ENCODE measurements around the gene ROR1.

Gene ROR1

DNA sequence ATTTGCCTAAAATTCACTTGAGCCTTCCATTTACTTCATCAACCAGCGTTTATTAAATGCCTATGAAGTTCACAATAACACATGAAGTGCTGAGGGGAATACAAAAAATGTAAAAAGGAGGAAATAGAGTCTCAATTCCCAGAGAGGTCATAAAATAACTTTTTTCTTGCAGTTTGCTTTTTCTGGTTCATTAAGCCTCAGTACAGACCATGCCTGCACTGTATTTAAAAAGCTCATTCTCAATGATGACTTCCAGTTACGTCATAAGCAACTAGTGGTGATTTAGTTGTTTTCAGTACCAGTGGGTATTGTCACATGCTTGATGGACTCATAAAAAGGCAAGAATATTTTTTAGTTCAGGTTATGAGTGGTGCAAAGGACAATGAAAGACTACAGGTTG, 269.5 kb downstream of the ROR1 start:
- ChIA-PET CTCF (interaction anchor here (0.6 to 0.9 kb wide), 3 partner anchors 10 to 351 kb away, joined by 3 read pairs; no protein-coding TSS in a partner anchor), POLR2A (interaction anchor here (0.6 kb wide), 1 partner anchor 70 kb away, joined by 5 read pairs; no protein-coding TSS in a partner anchor)
- H3K4me3 ChIP-seq (ENCODE audit: low read depth, low read length) = no peak overlapping the region
- TF ChIP-seq, protein P1, sequence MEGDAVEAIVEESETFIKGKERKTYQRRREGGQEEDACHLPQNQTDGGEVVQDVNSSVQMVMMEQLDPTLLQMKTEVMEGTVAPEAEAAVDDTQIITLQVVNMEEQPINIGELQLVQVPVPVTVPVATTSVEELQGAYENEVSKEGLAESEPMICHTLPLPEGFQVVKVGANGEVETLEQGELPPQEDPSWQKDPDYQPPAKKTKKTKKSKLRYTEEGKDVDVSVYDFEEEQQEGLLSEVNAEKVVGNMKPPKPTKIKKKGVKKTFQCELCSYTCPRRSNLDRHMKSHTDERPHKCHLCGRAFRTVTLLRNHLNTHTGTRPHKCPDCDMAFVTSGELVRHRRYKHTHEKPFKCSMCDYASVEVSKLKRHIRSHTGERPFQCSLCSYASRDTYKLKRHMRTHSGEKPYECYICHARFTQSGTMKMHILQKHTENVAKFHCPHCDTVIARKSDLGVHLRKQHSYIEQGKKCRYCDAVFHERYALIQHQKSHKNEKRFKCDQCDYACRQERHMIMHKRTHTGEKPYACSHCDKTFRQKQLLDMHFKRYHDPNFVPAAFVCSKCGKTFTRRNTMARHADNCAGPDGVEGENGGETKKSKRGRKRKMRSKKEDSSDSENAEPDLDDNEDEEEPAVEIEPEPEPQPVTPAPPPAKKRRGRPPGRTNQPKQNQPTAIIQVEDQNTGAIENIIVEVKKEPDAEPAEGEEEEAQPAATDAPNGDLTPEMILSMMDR (IDR thresholded peaks at IDR 0.05; ENCODE audit: insufficient read depth, low read length, missing control alignments) = no peak
- DNase-seq (ENCODE audit: low read depth, low spot score) = no peak

DNA sequence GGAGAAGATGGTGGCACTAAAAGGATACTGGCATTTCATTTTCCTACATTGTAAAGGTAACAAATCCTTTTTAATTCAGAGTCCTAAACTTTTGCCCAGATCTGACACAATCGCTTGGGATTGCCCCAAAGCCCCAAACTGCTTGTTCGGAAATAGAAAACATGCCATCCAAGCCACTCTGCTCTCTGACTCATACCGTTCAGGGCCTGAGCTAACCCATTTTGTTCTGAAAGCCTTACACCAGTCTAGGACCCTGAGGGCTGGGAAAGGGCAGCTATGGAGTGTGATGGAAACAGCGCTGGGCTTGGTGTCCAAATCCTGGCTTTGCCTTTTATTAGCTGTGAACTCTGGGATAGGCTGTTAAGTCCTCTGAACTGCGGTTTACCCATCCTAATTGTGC, 270.2 kb downstream of the ROR1 start:
- no peak overlapping the region for H3K4me3 ChIP-seq (ENCODE audit: low read depth, low read length)
- no peak for DNase-seq (ENCODE audit: low read depth, low spot score)
- ChIA-PET CTCF (interaction anchor here (0.9 kb wide), 1 partner anchor 10 kb away, joined by 3 read pairs; no protein-coding TSS in a partner anchor), POLR2A (interaction anchor here (0.6 kb wide), 1 partner anchor 47 kb away, joined by 3 read pairs; no protein-coding TSS in a partner anchor)
- TF ChIP-seq, protein P1 (IDR thresholded peaks at IDR 0.05; ENCODE audit: insufficient read depth, low read length, missing control alignments) = no peak

DNA sequence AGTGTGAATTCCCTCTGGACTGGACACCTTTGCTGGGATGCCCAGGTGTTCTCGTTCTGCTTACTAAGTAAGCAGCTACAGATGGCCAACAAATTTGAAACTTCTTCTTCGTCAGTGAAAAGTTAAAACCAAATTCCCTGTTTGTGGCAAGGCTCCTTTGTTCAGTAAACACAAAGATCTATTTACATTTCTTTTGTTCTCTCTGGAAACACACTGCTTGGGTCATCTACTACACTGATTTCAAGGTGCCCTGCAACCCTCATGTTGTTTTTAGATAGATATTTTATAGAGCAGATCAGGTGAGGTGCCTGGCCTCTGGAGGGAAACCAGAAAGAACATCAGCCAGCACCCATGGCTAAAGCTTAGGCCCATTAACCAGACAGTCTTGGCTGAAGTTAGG, 272.4 kb downstream of the ROR1 start:
- DNase-seq (ENCODE audit: low read depth, low spot score) = no peak
- POLR2A ChIA-PET = no interaction called here
- CTCF ChIA-PET = no interaction called here
- TF ChIP-seq, protein P1 (IDR thresholded peaks at IDR 0.05; ENCODE audit: insufficient read depth, low read length, missing control alignments) = no peak
- H3K4me3 ChIP-seq (ENCODE audit: low read depth, low read length) = no peak overlapping the region

DNA sequence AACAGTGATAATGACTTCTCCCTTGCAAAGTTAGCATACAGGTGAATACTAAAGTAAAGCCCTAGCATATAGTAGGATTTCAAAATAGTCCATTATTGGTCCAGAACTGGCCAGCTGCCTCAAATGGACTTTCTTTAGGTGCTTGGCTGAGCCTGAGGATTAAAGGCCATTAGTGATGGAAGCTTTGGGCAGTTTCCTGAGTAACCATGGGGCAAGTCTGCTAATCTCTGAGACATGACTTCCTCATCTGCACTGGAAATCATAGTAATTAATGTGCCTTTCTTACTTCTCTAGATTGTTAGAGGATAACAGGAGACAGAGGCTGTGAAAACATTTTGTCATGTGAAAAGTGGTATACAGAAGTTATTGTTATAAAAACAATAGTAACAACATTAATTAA, 273.1 kb downstream of the ROR1 start:
- CTCF ChIA-PET = no interaction called here

DNA sequence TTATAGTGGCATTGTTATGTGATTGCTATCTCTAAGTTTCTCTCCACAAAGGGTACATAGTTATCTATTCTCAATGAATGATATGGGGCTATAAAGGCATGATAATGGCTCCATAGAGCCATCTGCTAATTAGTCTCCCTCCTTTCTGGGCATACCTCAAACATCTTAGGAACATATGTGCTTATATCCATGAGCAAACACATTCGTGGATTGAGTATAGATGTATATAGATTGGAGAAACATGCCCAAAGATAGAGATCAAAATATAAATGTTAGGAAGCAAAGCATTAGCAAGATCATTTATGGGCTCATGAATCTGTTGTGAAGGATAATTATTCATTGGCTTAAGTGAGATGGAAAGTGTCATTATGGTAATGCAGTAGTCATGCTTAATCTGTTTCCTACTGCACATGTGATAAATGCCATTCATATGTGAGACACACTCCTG, 273.8 kb downstream of the ROR1 start:
- DNase-seq (ENCODE audit: low read depth, low spot score) = no peak
- CTCF ChIA-PET = no interaction called here
- TF ChIP-seq, protein P1 (IDR thresholded peaks at IDR 0.05; ENCODE audit: insufficient read depth, low read length, missing control alignments) = no peak
- POLR2A ChIA-PET = no interaction called here
- H3K4me3 ChIP-seq (ENCODE audit: low read depth, low read length) = no peak overlapping the region

More for the DNA sequence above, 273.1 kb downstream of the ROR1 start:
- POLR2A ChIA-PET = no interaction called here
- TF ChIP-seq, protein P1 (IDR thresholded peaks at IDR 0.05; ENCODE audit: insufficient read depth, low read length, missing control alignments) = no peak
- no peak overlapping the region for H3K4me3 ChIP-seq (ENCODE audit: low read depth, low read length)
- no peak for DNase-seq (ENCODE audit: low read depth, low spot score)

DNA sequence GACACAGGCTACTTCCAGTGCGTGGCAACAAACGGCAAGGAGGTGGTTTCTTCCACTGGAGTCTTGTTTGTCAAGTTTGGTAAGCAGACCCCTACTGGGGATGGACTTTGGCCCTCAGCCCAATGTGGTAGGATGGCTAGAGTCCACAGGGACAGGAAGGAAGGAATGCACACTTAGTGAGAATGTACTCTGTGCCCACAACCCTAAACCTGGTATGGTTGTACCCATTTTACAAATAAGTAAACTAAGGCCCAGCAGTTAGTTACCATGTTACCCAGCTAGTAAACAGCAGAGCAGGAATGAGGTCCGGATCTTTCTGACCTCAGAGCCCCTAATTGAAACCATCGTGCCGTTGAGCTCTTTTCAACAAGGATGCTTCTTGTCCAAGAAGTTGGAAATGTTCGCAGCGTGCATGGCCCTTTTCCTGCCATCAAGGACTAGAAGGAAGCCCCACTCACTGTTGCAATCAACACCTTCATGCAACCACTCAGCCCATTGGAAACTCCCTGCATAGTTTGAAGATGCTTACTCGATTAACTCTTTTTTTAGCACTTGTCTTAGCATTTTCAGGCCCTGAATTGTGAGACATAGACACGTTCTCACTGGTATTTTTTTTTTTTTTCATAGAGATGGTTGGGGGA, 276.2 kb downstream of the ROR1 start:
- no peak for DNase-seq (ENCODE audit: low read depth, low spot score)
- CTCF ChIA-PET = no interaction called here
- H3K4me3 ChIP-seq (ENCODE audit: low read depth, low read length) = no peak overlapping the region
- POLR2A ChIA-PET = no interaction called here
- TF ChIP-seq, protein P1 (IDR thresholded peaks at IDR 0.05; ENCODE audit: insufficient read depth, low read length, missing control alignments) = no peak

All from AG04449 (cell line).